Fibroblast of peridontal ligament (primary cell): Measurements from ENCODE around the gene PPME1.
"Not testable (repeated sequence)": the region's sequence is repeated elsewhere in the genome, so short reads cannot be mapped to it uniquely, and the experiment has no call there.

Experiments
- DNase-seq: peaks from one replicate; pipeline ENCODE4 v3.0.0-alpha.2; 2010; ENCODE audit errors: extremely low read depth

PPME1 gene, protein sequence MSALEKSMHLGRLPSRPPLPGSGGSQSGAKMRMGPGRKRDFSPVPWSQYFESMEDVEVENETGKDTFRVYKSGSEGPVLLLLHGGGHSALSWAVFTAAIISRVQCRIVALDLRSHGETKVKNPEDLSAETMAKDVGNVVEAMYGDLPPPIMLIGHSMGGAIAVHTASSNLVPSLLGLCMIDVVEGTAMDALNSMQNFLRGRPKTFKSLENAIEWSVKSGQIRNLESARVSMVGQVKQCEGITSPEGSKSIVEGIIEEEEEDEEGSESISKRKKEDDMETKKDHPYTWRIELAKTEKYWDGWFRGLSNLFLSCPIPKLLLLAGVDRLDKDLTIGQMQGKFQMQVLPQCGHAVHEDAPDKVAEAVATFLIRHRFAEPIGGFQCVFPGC

GRCh38 chr11:74170694-74171629 is at the start of gene PPME1, which contains the start of gene C2CD3:
Gene PPME1, plus strand, starts transcription at chr11:74171289. Its CDS starts 133 bp downstream, at chr11:74171422.
Gene C2CD3, minus strand, starts transcription at chr11:74171002. Its CDS starts 210 bp downstream, at chr11:74170792.
- DNase-seq = peak; percentile 99

DNA sequence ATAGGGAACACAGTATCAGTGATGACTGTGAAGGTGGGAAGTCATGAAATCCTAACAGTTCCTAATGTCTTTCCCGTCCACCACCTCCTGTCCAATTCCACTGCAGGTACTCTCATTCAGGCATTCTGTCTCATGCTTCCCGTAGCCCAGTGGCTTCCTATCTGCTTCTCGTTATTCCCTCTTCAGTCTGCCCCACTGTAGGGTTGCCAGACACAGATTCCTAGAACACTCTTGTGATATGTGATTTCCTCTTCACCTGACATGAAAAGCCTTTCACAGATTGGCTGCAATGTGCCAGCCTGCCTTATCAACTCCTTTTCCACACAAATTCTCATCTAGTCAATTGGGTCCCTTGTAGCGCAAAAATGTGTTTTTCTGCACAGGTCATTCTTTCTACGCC is 49.3 kb upstream of the PPME1 start:
- DNase-seq = no peak

- peak; percentile 16 for DNase-seq
Observed at GRCh38 chr11:74123008-74123448, 48.1 kb upstream of the PPME1 start.

DNA sequence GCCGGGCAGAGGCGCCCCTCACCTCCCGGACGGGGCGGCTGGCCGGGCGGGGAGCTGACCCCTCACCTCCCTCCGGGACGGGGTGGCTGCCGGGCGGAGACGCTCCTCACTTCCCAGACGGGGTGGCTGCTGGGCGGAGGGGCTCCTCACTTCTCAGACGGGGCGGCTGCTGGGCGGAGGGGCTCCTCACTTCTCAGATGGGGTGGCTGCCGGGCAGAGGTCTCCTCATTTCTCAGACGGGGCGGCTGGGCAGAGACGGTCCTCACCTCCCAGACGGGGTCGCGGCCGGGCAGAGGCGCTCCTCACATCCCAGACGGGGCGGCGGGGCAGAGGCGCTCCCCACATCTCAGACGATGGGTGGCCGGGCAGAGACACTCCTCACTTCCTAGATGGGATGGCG is 42.0 kb upstream of the PPME1 start:
- DNase-seq = not testable (repeated sequence)

GRCh38 chr11:74132833-74133232 is 38.3 kb upstream of the PPME1 start:
- no peak for DNase-seq

GRCh38 chr11:74133436-74133835 is 37.7 kb upstream of the PPME1 start:
- no peak for DNase-seq

GRCh38 chr11:74134661-74135060 is 36.4 kb upstream of the PPME1 start:
- DNase-seq = no peak

DNA sequence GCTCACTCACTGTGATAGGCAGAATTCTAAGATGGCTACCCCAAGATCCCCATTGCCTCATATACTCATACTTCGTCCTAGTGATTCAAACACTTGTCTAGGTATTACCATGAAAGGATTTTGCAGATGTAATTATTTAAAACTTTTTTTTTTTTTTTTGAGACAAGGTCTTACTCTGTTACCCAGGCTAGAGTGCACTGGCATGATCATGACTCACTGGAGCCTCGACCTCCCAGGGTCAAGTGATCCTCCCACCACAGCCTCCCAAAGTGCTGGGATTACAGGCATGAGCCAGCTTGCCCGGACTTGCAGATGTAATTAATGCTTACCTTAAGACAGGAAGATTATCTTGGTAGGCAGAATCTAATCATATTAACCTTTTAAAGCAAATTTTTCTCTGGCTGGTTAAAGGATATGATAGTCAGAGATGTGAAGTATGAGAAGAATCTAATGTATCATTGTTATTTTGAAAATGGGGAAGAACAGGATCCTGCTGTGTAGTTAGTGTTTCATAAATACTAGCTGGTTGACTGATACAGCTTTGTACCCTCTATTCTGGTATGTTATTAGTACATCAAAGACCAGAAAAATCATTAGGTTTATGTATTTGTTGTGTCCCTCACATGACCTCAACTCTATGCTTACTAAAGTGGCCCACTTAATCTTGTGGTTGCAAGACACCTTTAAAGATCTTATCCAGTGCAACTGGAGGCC is 35.8 kb upstream of the PPME1 start:
- DNase-seq = peak; percentile 14

DNA sequence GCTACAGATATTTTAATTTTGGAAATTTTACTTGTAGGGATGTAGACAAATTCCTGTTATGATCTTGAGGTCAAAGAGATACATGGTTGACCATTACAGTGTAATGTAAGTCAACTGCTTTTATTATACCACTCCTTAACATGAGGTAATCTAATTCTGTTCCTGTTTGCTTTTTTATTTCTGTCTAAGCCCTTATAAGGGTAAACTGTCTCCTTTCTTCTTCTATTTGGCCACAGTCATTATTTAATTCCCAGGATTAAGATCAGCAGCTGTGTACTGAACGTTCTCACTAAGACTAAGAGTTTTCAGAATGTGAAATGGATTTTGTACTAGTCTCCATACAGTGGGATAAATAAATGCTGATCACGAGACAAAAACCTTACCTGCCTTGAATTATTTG is 33.1 kb upstream of the PPME1 start:
- DNase-seq = peak; percentile 18

- DNase-seq = peak; percentile 96
Observed at GRCh38 chr11:74138572-74138971, 32.5 kb upstream of the PPME1 start.

DNA sequence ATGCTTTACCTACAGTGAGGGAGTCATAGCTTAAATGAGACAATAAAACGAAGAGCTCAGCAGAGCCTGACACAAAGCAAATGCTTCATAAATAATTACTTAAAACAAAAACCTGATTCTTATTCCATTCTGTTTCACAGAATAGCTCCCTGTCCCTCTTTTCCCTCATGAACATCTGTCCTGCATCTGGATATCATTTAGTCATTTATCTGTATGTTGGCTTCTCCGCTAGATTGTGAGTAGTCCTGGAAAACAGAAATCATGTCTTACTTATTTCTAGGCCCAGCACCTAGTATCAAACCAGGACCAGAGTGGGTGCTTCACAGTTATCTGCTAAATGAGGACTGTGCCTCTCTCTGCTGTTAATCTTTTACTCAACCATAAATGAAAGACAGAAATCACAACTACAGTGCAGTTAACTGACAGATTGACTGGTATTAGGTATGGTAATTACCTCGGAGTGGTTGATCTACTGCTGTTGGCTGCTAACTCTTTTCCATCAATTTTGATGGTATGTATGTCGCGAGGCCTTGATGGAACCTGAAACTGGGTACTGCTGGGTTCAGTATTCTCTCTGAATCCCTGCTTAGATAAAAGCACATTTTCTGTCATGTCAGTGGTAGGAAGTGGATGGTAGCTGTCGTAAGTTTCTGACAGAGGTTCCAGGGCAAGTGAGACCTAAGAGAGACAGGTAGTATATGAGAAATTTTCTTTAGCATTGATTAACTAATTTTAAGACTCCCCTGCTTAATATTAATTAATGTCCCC is 31.8 kb upstream of the PPME1 start:
- DNase-seq = no peak

- DNase-seq = not testable (repeated sequence)
Observed at GRCh38 chr11:74139919-74140431, 31.1 kb upstream of the PPME1 start.

DNA sequence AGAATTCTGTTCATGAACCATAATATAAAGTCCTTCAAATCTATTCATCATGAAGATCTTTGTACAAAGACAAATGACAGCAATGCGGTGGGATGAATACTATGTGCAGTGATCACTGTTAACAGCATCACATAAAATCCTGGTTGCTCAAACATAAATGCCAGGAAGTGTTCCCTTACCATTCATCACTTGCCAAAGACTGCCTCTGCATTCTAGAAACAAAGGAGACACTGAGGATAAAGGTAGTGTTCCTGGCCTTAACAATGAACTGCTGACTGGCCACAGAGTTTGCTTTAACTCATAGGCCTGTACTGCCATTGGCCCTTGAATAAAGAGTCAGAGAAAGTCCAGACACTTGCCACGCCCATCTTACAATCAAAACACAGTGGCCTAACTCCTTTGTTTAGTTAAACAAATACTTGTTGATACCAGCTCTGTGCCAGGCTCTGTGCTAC is 29.8 kb upstream of the PPME1 start:
- DNase-seq = no peak

- no peak for DNase-seq
Observed at GRCh38 chr11:74141908-74142307, 29.2 kb upstream of the PPME1 start.

GRCh38 chr11:74142624-74143023 is 28.5 kb upstream of the PPME1 start:
- DNase-seq = peak; percentile 40

DNA sequence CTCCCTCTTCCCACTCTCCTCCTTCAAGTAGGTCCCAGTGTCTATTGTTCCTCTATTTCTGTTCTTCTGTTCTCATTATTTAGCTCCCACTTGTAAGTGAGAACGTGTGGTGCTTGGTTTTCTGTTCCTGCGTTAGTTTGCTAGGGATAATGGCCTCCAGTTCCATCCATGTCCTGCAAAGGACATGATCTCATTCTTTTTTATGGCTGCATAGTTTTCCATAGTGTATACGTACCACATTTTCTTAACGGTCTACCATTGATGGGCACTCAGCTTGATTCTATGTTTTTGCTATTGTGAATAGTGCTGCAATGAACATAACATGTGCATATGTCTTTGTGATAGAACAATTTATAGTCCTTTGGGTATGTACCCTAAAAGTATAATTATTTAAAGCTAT is 26.5 kb upstream of the PPME1 start:
- DNase-seq = no peak

DNA sequence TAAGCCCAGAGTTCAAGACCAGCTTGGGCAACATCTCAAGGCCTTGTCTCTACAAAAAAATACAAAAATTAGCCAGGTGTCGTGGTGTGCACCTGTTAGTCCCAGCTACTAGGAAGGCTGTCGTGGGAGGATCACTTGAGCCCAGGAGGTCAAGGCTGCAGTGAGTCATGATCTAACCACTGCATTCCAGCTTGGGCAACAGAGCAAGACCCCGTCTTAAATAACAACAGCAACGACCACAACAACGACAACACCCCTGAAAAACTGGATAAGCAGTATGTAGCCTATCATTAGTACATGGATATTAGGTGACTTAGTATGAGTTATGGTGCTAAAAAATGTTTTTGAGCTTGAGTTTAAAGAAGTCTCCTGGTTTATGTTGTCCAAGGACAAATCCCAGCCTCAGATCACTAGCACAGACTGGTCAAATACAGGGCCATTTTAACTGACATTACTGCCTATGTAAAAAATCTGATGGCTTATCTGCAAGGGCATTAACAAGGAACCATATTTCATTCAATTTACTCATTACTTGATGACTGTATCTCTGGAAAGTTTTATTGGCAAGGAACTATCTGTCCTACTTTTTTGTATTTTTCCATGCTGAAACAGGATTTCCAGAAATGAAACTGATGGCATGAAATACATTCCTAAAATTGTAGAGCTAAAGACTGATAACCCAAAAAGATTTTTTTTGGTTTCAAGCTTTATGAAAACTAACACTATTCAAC is 23.7 kb upstream of the PPME1 start:
- DNase-seq = peak; percentile 52

DNA sequence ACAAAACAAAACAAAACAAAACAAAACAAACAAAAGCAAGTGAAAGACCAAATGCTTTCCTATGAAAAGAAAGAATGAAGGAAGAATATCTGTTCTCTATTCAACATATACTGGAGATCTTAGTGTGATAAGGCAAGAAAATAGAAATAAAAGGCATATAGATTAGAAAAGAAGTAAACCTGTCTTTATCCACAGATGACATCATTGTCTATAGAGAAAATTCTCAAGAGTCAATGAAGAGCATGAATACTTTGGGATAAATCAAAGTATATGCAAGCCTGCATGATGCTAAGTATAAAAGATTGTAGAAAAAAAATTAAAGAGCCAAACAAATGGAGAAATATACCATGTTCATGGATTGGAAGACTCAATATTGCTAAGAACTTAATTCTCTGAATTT is 17.9 kb upstream of the PPME1 start:
- no peak for DNase-seq

GRCh38 chr11:74154620-74155281 is 16.3 kb upstream of the PPME1 start:
- no peak for DNase-seq

- DNase-seq = peak; percentile 47
Observed at GRCh38 chr11:74157169-74157568, 13.9 kb upstream of the PPME1 start.
